ENCODE results near the gene ATAD5.

DNA sequence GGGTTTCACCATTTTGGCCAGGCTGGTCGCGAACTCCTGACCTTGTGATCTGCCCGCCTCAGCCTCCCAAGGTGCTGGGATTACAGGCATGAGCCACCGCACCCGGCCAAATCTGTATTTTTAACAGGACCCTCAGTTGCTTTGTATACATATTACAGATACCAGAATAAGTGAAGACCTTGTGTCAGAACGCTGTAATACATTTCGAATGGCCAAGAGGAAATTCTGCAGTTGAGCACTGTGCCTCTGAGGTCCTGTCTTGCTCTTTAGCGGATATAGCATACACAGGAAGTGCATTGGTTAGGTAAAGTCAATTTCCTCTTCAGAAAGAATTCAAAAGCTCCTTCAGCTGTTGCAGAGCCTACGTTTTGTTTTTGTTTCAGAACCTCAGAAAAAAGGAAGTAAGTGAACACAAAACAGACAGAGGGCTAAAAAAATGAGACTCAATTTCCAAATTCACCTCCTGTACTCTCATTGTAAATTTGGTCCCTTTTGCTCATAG lies 22.9 kb upstream of the ATAD5 start:
- TF ChIP-seq EZH2 (IDR thresholded peaks at IDR 0.05; ENCODE audit: low read length, unreplicated experiment) (no peak), EZH2phosphoT487 (IDR thresholded peaks at IDR 0.05; ENCODE audit: borderline replicate concordance, low read length) (no peak)
- TF ChIP-seq, protein P1, sequence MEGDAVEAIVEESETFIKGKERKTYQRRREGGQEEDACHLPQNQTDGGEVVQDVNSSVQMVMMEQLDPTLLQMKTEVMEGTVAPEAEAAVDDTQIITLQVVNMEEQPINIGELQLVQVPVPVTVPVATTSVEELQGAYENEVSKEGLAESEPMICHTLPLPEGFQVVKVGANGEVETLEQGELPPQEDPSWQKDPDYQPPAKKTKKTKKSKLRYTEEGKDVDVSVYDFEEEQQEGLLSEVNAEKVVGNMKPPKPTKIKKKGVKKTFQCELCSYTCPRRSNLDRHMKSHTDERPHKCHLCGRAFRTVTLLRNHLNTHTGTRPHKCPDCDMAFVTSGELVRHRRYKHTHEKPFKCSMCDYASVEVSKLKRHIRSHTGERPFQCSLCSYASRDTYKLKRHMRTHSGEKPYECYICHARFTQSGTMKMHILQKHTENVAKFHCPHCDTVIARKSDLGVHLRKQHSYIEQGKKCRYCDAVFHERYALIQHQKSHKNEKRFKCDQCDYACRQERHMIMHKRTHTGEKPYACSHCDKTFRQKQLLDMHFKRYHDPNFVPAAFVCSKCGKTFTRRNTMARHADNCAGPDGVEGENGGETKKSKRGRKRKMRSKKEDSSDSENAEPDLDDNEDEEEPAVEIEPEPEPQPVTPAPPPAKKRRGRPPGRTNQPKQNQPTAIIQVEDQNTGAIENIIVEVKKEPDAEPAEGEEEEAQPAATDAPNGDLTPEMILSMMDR (conservative IDR thresholded peaks at IDR 0.05; ENCODE audit: low read depth, low read length), result no peak
